ENCODE data around the gene EXD3. TPM values are rescaled to one million over a fixed set of nuclear protein-coding genes. Genes with fewer than 3 reads are reported as not detected.

The EXD3 gene
- total and polyA plus RNA-seq, 4 donors: 9.4 to 43.5 (median 27.6) TPM

DNA sequence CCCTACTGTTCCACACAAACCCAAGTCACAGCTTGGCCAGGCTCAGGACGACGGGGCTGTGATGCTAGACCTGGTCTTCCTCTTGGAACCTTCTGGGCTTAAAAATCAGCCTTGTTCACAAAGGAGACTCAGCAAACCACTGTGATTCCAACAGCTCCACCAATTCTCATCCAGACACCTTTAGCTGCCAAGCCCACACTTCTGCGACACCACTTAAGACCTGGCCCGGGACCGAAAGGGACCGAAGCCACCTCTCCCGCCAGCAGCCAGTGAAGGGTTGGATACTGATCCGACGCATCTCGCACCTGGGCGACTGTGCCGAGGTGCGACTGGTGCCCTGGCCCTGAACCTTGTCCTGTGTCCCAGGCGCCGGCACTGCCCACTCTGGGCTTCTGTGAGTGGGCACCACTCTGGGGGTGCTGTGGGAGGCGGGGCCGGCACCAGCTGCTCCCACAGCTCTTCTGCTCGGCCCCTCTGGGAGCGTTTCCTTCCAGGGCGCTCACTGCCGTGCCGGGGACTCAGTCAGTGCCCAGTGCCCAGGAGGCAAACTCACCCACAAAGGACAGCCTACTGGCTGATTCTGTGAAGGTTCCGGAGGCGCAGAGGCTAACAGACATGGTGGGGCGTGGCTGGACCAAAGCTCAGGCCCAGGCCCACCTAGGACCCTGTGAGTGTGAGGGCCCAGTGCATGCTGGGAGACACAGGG is 50.9 kb downstream of the EXD3 start:
- Histone ChIP-seq H3K27ac (ENCODE audit: low read depth, low read length) (no peak overlapping the region), H3K4me3 (ENCODE audit: low read depth, low read length) (no peak overlapping the region), H3K4me1 (ENCODE audit: control insufficient read depth, insufficient read depth, low read length) (peaks cover 70% of the 10 kb centered on the region), H3K27me3 (ENCODE audit: control insufficient read depth, insufficient read depth, low read length) (no peaks in the 10 kb centered on the region), H3K9me3 (ENCODE audit: control insufficient read depth, insufficient read depth, low read length) (no peaks in the 10 kb centered on the region), H3K36me3 (ENCODE audit: control insufficient read depth, insufficient read depth, low read length) (peaks cover 63% of the 10 kb centered on the region)
- no peak for DNase-seq (ENCODE audit: low read depth in 4 of 6, low spot score in 6 of 6)
- 93% methylated on average over 25 of the region's 25 CpGs for WGBS (ENCODE audit: insufficient coverage)

DNA sequence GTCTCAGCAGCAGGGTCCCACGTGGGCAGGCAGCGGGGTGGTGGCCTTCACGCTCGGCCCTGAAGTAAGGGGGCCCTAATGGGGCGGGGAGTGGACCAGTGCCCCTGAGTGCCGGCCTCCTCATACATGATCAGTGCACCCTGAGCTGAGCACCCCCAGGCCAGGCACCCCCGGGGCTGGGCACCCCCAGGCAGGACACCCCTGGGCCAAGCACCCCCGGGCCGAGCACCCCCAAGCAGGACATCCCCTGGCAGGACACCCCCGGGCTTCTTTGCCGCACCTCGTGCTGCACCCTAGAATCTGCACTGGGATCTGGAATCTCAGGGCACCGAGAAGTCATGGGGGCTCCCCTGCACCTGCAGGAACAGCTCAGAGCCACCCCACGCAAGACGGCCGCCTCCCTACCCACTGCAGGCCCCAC is 51.4 kb downstream of the EXD3 start:
- WGBS (ENCODE audit: insufficient coverage): 77% methylated on average over 13 of the region's 16 CpGs
- Histone ChIP-seq H3K9me3 (ENCODE audit: control insufficient read depth, insufficient read depth, low read length) (no peaks in the 10 kb centered on the region), H3K27ac (ENCODE audit: low read depth, low read length) (peak overlapping the region; percentile 85), H3K4me3 (ENCODE audit: low read depth, low read length) (no peak overlapping the region), H3K36me3 (ENCODE audit: control insufficient read depth, insufficient read depth, low read length) (peaks cover 69% of the 10 kb centered on the region), H3K4me1 (ENCODE audit: control insufficient read depth, insufficient read depth, low read length) (peaks cover 75% of the 10 kb centered on the region), H3K27me3 (ENCODE audit: control insufficient read depth, insufficient read depth, low read length) (no peaks in the 10 kb centered on the region)
- no peak for DNase-seq (ENCODE audit: low read depth in 4 of 6, low spot score in 6 of 6)

DNA sequence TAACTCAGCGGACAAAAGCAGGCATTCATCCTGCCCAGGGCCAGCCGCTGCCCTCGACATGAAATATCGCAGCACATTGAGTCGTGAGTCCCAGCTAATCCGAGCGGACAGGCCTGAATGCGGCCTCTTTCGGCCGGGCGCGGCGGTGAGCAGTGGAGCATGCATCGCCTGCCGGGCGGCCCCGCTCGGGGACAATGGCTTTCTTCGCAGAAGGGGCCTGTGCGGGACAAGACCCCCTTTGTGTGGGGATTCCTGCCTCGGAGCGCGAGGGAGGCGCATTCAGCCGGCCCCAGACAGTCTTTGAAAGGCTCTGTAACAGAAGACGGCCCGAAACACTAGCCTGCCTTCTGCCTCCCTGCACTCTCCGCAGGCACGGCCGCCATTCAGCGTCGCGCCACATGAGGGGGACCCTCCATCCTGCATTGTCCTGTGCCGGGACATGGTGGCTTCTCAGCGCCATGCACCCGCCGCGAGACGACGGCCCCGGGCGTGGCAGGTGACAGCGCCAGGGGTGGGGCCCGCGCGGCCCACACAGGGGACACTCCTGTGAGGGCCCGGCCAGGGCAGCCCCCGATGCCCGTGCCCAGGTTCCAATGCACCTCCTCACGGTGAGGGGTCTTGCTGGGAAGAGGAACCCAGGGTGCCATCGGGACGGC is 52.0 kb downstream of the EXD3 start:
- no peak overlapping the region for H3K4me3 ChIP-seq (ENCODE audit: low read depth, low read length)
- H3K9me3 ChIP-seq (ENCODE audit: control insufficient read depth, insufficient read depth, low read length): no peaks in the 10 kb centered on the region
- H3K4me1 ChIP-seq (ENCODE audit: control insufficient read depth, insufficient read depth, low read length): peaks cover 80% of the 10 kb centered on the region
- peak; percentile 36 to 91 (median 55) for DNase-seq (ENCODE audit: low read depth in 4 of 6, low spot score in 6 of 6)
- H3K36me3 ChIP-seq (ENCODE audit: control insufficient read depth, insufficient read depth, low read length): peaks cover 74% of the 10 kb centered on the region
- no peaks in the 10 kb centered on the region for H3K27me3 ChIP-seq (ENCODE audit: control insufficient read depth, insufficient read depth, low read length)
- peak overlapping the region; percentile 85 for H3K27ac ChIP-seq (ENCODE audit: low read depth, low read length)
- 25% methylated on average over 51 of the region's 52 CpGs for WGBS (ENCODE audit: insufficient coverage)

DNA sequence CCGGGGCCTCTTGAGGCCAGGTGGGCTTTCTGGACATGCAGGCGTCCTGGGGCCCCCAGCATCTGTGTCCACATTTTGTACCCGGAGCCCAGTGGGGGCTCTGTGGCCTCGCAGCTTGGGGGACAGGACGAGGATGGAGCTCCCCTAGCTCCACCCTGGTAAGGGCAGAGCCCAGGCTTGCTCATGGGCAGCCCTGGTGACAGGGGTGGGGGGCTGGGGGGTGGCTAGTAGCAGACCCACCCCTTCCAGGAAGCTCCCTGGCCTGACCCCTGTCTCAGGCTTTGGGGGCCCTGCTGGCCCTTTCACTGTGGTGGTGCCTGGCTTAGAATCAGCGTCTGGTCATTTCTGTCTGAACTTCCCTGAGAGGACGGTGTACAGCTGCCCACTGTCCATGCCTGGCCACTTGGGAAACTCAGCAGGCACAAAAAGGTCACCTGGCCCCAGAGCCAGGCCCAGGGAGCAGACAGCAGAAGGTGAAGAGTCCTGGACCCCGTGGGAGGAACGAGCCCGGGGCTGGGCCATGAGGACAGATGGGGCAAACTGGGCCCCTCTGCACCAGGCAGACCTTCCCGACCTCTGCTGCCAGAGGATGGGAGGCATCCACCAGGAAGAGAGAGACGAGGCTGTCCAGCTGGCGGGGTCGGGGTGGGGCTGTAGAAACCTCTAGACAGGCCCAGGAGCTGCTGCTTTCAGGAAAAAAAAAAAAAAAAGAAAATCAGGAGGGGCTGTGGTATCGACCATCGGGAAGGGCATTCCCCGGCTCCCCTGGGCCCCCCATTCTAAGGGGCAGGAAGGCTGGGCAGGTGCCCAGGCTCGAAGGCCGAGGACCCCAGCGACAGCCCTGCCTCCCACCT is 52.8 kb downstream of the EXD3 start:
- peaks cover 80% of the 10 kb centered on the region for H3K36me3 ChIP-seq (ENCODE audit: control insufficient read depth, insufficient read depth, low read length)
- H3K27me3 ChIP-seq (ENCODE audit: control insufficient read depth, insufficient read depth, low read length): no peaks in the 10 kb centered on the region
- H3K4me3 ChIP-seq (ENCODE audit: low read depth, low read length): no peak overlapping the region
- no peak for DNase-seq (ENCODE audit: low read depth in 4 of 6, low spot score in 6 of 6)
- H3K4me1 ChIP-seq (ENCODE audit: control insufficient read depth, insufficient read depth, low read length): peaks cover 80% of the 10 kb centered on the region
- WGBS (ENCODE audit: insufficient coverage): 53% methylated on average over 13 of the region's 20 CpGs
- no peaks in the 10 kb centered on the region for H3K9me3 ChIP-seq (ENCODE audit: control insufficient read depth, insufficient read depth, low read length)
- peak overlapping the region; percentile 85 for H3K27ac ChIP-seq (ENCODE audit: low read depth, low read length)

DNA sequence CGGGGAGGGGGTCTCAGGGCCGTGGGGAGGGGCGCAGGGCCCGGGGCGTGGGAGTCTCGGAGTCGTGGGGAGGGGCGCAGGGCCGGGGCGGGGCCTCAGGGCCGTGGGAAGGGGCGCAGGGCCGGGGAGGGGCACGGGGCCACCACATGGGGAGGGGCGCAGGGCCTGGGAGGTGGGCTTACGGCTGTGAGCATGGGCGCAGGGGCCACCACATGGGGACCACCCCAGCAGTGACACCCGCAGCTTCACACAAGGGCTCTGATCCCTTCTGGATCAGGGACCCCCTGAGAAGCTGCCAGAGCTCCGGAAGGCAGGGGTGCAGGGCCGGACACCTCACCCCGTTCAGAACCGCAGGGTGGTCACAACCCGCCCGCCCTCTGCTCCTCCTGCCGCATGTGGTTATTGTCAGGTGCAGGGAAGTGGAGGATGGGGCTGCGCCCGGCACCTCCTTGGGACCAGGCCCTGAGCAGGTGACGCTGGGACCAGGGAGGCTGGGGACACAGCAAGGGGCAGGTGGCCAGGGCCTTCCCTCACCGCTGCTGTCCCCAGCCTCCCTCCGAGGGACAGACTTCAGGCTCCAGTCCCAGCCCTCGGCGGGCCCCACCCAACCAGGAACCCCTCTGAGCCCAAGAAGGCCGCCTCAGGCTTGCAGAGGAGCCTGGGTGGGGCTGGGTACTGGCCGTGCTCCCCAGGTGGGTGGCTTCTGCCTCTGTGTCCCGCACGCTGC is 53.7 kb downstream of the EXD3 start:
- peaks cover 79% of the 10 kb centered on the region for H3K36me3 ChIP-seq (ENCODE audit: control insufficient read depth, insufficient read depth, low read length)
- DNase-seq (ENCODE audit: low read depth in 4 of 6, low spot score in 6 of 6): no peak
- H3K9me3 ChIP-seq (ENCODE audit: control insufficient read depth, insufficient read depth, low read length): no peaks in the 10 kb centered on the region
- 77% methylated on average over 35 of the region's 36 CpGs for WGBS (ENCODE audit: insufficient coverage)
- H3K27ac ChIP-seq (ENCODE audit: low read depth, low read length): no peak overlapping the region
- H3K27me3 ChIP-seq (ENCODE audit: control insufficient read depth, insufficient read depth, low read length): no peaks in the 10 kb centered on the region
- H3K4me3 ChIP-seq (ENCODE audit: low read depth, low read length): no peak overlapping the region
- peaks cover 75% of the 10 kb centered on the region for H3K4me1 ChIP-seq (ENCODE audit: control insufficient read depth, insufficient read depth, low read length)

DNA sequence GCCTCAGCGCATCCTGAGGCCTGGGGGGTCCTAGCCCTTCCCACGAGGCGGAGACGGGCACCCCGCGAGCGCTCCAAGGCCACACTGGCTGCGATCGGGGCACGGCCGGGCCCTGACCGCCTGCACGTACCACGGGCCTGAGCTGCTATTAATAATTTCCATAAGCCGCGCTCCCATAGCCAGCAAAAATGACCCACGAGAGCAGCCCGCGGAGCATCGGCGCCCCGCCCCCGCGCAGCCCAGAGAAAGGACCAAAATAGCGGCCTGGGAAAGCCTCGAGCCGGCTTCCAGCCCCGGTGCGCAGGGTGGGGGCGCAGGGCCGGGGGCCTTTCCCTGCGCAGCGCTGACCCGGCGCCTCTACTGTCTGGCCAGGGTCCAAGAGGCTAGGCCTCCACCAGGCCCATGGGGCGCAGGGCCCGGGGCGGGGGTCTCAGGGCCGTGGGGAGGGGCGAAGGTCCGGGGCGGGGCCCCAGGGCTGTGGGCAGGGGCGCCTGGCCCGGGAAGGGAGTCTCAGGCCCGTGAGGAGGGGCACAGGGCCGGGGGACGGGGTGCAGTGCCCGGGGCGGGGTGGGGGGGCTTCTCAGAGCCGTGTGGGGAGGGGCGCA is 54.4 kb downstream of the EXD3 start:
- H3K9me3 ChIP-seq (ENCODE audit: control insufficient read depth, insufficient read depth, low read length): no peaks in the 10 kb centered on the region
- DNase-seq (ENCODE audit: low read depth in 4 of 6, low spot score in 6 of 6): peak in 2 of 6 donors; percentile 13 to 33
- H3K4me3 ChIP-seq (ENCODE audit: low read depth, low read length): no peak overlapping the region
- H3K4me1 ChIP-seq (ENCODE audit: control insufficient read depth, insufficient read depth, low read length): peaks cover 68% of the 10 kb centered on the region
- H3K36me3 ChIP-seq (ENCODE audit: control insufficient read depth, insufficient read depth, low read length): peaks cover 73% of the 10 kb centered on the region
- H3K27me3 ChIP-seq (ENCODE audit: control insufficient read depth, insufficient read depth, low read length): no peaks in the 10 kb centered on the region
- no peak overlapping the region for H3K27ac ChIP-seq (ENCODE audit: low read depth, low read length)
- WGBS (ENCODE audit: insufficient coverage): 51% methylated on average over 37 of the region's 51 CpGs

DNA sequence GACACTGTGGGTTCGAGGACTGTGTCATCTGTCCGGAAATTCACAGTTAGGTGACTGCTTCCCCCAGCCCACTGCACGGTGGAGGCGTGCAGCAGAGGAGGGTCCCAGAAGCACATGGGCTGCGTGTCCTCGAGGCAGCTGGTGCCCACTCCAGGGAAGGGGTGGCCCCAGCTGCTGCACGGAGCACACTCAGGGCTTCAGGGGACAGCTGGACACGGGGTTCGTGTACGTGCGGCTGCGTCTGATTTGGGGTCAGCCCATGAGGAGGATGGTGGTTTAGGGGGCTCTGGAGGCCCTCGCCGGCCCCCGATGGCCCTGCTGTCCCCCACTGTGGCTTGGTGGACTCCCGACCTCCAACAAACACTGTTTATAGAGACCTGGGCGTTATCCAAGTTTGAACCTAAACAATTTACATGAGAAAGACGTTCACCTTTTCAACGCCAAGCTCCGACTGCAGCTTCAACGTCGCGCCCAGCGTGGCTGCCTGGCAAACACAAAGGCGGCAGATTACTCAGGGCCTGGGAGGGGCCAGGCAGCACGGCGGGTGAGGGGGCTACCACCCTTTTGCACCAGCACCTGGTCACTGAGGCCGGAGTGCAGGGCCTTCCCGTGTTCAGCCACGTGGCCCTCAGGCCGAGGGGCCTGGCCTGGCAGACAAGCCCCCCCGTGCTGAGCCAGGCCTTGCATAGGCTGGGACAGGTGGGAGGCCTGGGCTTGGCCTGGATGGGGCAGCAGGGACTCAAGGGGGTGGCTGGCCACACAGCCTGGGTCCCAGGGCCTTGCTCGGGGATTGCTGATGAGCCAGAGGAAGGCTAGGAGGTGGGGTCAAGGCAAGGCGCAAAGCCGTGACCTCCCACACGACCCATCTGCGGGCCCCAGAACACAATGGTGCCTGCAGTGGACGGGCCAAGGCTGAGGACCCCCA is 55.2 kb downstream of the EXD3 start:
- Histone ChIP-seq H3K27ac (ENCODE audit: low read depth, low read length) (no peak overlapping the region), H3K36me3 (ENCODE audit: control insufficient read depth, insufficient read depth, low read length) (peaks cover 66% of the 10 kb centered on the region), H3K4me3 (ENCODE audit: low read depth, low read length) (no peak overlapping the region), H3K27me3 (ENCODE audit: control insufficient read depth, insufficient read depth, low read length) (no peaks in the 10 kb centered on the region), H3K9me3 (ENCODE audit: control insufficient read depth, insufficient read depth, low read length) (peaks cover 1% of the 10 kb centered on the region), H3K4me1 (ENCODE audit: control insufficient read depth, insufficient read depth, low read length) (peaks cover 61% of the 10 kb centered on the region)
- DNase-seq (ENCODE audit: low read depth in 4 of 6, low spot score in 6 of 6): no peak
- 63% methylated on average over 34 of the region's 38 CpGs for WGBS (ENCODE audit: insufficient coverage)

DNA sequence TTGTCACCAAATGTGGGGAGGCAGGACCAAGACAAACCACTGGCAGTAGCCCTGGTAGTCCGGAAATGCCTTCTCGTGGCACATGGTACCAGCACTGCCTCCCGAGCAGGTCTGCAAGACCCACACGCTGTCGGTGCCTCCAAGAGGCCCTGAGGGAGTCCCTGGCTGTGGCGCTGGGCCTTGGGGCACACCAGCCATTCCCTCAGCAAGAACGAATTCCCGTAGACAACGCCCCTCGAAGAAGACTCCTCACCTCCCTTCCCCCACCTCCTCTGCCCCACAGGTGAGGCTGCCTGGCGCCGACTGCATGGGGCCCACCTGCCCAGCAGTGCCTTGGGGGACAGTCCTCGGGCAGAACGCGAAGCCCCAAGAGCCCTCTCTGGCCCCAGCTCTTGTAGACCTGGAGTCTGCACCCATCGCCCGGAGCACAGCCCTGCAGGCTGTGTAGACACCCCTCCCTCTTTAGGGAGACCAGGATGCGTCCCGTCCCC is 56.0 kb downstream of the EXD3 start:
- no peak for DNase-seq (ENCODE audit: low read depth in 4 of 6, low spot score in 6 of 6)
- no peaks in the 10 kb centered on the region for H3K27me3 ChIP-seq (ENCODE audit: control insufficient read depth, insufficient read depth, low read length)
- no peak overlapping the region for H3K4me3 ChIP-seq (ENCODE audit: low read depth, low read length)
- no peak overlapping the region for H3K27ac ChIP-seq (ENCODE audit: low read depth, low read length)
- peaks cover 57% of the 10 kb centered on the region for H3K36me3 ChIP-seq (ENCODE audit: control insufficient read depth, insufficient read depth, low read length)
- peaks cover 52% of the 10 kb centered on the region for H3K4me1 ChIP-seq (ENCODE audit: control insufficient read depth, insufficient read depth, low read length)
- WGBS (ENCODE audit: insufficient coverage): 94% methylated on average over 19 of the region's 19 CpGs
- H3K9me3 ChIP-seq (ENCODE audit: control insufficient read depth, insufficient read depth, low read length): peaks cover 1% of the 10 kb centered on the region
